WTC11 (cell line): ENCODE data around the gene LRRC10B. TPM values are rescaled to one million over a fixed set of nuclear protein-coding genes. Genes with fewer than 3 reads are reported as not detected.
A peak's percentile ranks its signal among the peaks of the same experiment; 100 is the strongest.

ENCODE experiments used
- ATAC-seq: fragments of 200-7000 bp; cut with Tn5 transposase; 2 replicates; pipeline ENCODE4 v1.10.0; 2021; ENCODE audit warnings: mild to moderate bottlenecking, moderate library complexity
- CTCF ChIA-PET: fragments of 300-600 bp; sonication (Branson Sonifier 250); formaldehyde crosslinking; loops from one replicate; lab custom pipeline; 2021; ENCODE audit warnings: antibody characterized with exemption; lab: Charles Lee
- POLR2A ChIA-PET: fragments of 350-600 bp; sonication (Branson Sonifier 250); formaldehyde crosslinking; loops from one replicate; lab custom pipeline; 2021; ENCODE audit warnings: antibody characterized with exemption; lab: Charles Lee
- DNase-seq: peaks from one replicate; pipeline ENCODE4 v3.0.0; 2021; ENCODE audit warnings: low spot score
- H3K27ac Mint-ChIP-seq: 2 replicates; pipeline ENCODE4 v1.8.0; 2021; ENCODE audit warnings: mixed read lengths
- H3K27me3 Mint-ChIP-seq: 2 replicates; pipeline ENCODE4 v1.8.0; 2021; ENCODE audit warnings: low read depth, mild to moderate bottlenecking, moderate library complexity, mixed read lengths
- H3K36me3 Mint-ChIP-seq: 2 replicates; pipeline ENCODE4 v1.8.0; 2021; ENCODE audit warnings: mixed read lengths
- H3K4me1 Mint-ChIP-seq: 2 replicates; pipeline ENCODE4 v1.8.0; 2022; ENCODE audit warnings: mixed read lengths
- H3K4me3 Mint-ChIP-seq: 2 replicates; pipeline ENCODE4 v1.8.0; 2021; ENCODE audit warnings: mild to moderate bottlenecking, moderate library complexity, mixed read lengths
- H3K9me3 Mint-ChIP-seq: 2 replicates; pipeline ENCODE4 v1.8.0; 2021; ENCODE audit warnings: mixed read lengths
- ATF6 ChIP-seq: sonication (generic); formaldehyde crosslinking; IDR thresholded peaks from 2 replicates; pipeline ENCODE4 v1.8.1; 2023; ENCODE audit warnings: mild to moderate bottlenecking, missing genetic modification reagents
- CREB1 ChIP-seq: sonication (generic); formaldehyde crosslinking; IDR thresholded peaks from 2 replicates; pipeline ENCODE4 v1.8.0; 2023; ENCODE audit warnings: mild to moderate bottlenecking, missing genetic modification reagents
- CREM ChIP-seq: sonication (generic); formaldehyde crosslinking; IDR thresholded peaks from 2 replicates; pipeline ENCODE4 v1.8.1; 2022; ENCODE audit warnings: mild to moderate bottlenecking, missing genetic modification reagents, moderate library complexity
- EMX1 ChIP-seq: fragments of 250-450 bp; sonication (Bioruptor Pico); IDR thresholded peaks from 2 replicates; pipeline ENCODE4 v1.8.0; 2021; ENCODE audit warnings: mild to moderate bottlenecking
- FOXK1 ChIP-seq: sonication (generic); formaldehyde crosslinking; IDR thresholded peaks from 2 replicates; pipeline ENCODE4 v1.8.0; 2022; ENCODE audit warnings: mild to moderate bottlenecking, moderate library complexity, missing genetic modification reagents
- JAZF1 ChIP-seq: fragments of 250-450 bp; sonication (Bioruptor Pico); IDR thresholded peaks from 2 replicates; pipeline ENCODE4 v1.9.0; 2021; ENCODE audit warnings: moderate library complexity, mild to moderate bottlenecking, inconsistent platforms
- NFE2L1 ChIP-seq: sonication (generic); formaldehyde crosslinking; IDR thresholded peaks from 2 replicates; pipeline ENCODE4 v1.8.1; 2023; ENCODE audit warnings: missing genetic modification reagents
- NR1H2 ChIP-seq: sonication (generic); formaldehyde crosslinking; IDR thresholded peaks from 2 replicates; pipeline ENCODE4 v1.9.0; 2021; ENCODE audit warnings: mild to moderate bottlenecking, moderate library complexity, missing genetic modification reagents
- PRDM15 ChIP-seq: sonication (generic); formaldehyde crosslinking; IDR thresholded peaks from 2 replicates; pipeline ENCODE4 v1.8.0; 2022; ENCODE audit warnings: missing genetic modification reagents
- PREB ChIP-seq: sonication (generic); formaldehyde crosslinking; IDR thresholded peaks from 2 replicates; pipeline ENCODE4 v1.8.1; 2022; ENCODE audit warnings: mild to moderate bottlenecking, missing genetic modification reagents, moderate library complexity, borderline replicate concordance
- PRRX2 ChIP-seq: fragments of 250-450 bp; sonication (Bioruptor Pico); IDR thresholded peaks from 2 replicates; pipeline ENCODE4 v1.8.0; 2021; ENCODE audit warnings: mild to moderate bottlenecking
- RELA ChIP-seq: sonication (generic); formaldehyde crosslinking; IDR thresholded peaks from 2 replicates; pipeline ENCODE4 v1.8.1; 2022; ENCODE audit warnings: missing genetic modification reagents, mild to moderate bottlenecking, borderline replicate concordance
- SMAD4 ChIP-seq: sonication (generic); formaldehyde crosslinking; IDR thresholded peaks from 2 replicates; pipeline ENCODE4 v1.8.0; 2022; ENCODE audit warnings: mild to moderate bottlenecking, missing genetic modification reagents
- TEAD4 ChIP-seq: sonication (generic); formaldehyde crosslinking; IDR thresholded peaks from 2 replicates; pipeline ENCODE4 v1.8.0; 2022; ENCODE audit warnings: mild to moderate bottlenecking, missing genetic modification reagents
- ZNF138 ChIP-seq: sonication (generic); formaldehyde crosslinking; conservative IDR thresholded peaks from 2 replicates; pipeline ENCODE4 v1.8.1; 2022; ENCODE audit warnings: mild to moderate bottlenecking, moderate library complexity, missing genetic modification reagents
- ZNF317 ChIP-seq: sonication (generic); formaldehyde crosslinking; IDR thresholded peaks from 2 replicates; pipeline ENCODE4 v1.8.1; 2023; ENCODE audit warnings: low read depth, mild to moderate bottlenecking, moderate library complexity, missing genetic modification reagents, borderline replicate concordance
- total RNA-seq: library from RNA; stranded (reverse); gene quantifications from 3 replicates; pipeline ENCODE4 v1.2.3, GENCODE V29; 2021
- TF ChIP-seq, protein P1 (sequence below): sonication (generic); formaldehyde crosslinking; IDR thresholded peaks from 2 replicates; pipeline ENCODE4 v1.8.1; 2022; ENCODE audit warnings: mild to moderate bottlenecking, moderate library complexity, missing genetic modification reagents
- TF ChIP-seq, protein P2 (sequence below): sonication (generic); formaldehyde crosslinking; IDR thresholded peaks from 2 replicates; pipeline ENCODE4 v1.8.1; 2023; ENCODE audit warnings: mild to moderate bottlenecking, missing genetic modification reagents
- TF ChIP-seq, protein P3 (sequence below): sonication (generic); formaldehyde crosslinking; IDR thresholded peaks from 2 replicates; pipeline ENCODE4 v1.8.1; 2022; ENCODE audit warnings: low read depth, missing genetic modification reagents, borderline replicate concordance

Gene LRRC10B
- total RNA-seq, 1 experiment from 2014 or later, result 1.5 TPM

DNA sequence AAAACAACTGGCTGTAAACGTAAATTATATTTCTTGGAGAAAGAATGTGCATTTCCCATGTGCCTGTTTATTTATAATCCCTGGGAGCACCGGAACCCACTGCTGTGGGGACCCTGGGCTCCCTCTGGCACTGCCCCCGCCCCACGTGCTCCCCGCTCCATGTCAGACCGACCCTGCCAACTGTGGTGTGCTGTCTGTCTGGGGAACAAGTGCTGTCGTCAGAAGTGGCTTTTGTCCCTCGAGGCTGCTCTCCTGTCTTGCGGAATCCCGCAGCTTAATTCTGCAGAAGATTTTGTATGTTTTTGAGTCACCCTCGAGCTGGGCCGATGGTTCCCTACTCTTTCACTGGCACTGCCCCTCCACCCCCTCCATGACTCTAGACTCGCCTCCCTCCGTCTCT, 2.4 kb downstream of the LRRC10B start (continued):
- TF ChIP-seq, protein P1, sequence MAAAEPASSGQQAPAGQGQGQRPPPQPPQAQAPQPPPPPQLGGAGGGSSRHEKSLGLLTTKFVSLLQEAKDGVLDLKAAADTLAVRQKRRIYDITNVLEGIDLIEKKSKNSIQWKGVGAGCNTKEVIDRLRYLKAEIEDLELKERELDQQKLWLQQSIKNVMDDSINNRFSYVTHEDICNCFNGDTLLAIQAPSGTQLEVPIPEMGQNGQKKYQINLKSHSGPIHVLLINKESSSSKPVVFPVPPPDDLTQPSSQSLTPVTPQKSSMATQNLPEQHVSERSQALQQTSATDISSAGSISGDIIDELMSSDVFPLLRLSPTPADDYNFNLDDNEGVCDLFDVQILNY (CRISPR knock-in tag), result no peak
- TF ChIP-seq TEAD4 (CRISPR knock-in tag) (no peak), JAZF1 (CRISPR knock-in tag) (no peak), ATF6 (CRISPR knock-in tag) (no peak)

- TF ChIP-seq JAZF1 (CRISPR knock-in tag) (no peak), NFE2L1 (CRISPR knock-in tag) (no peak), CREB1 (CRISPR knock-in tag) (no peak), ZNF138 (CRISPR knock-in tag) (no peak)
- H3K27ac Mint-ChIP-seq, result no peak overlapping the region
- ChIA-PET POLR2A (no interaction called here), CTCF (interaction anchor here (0.6 to 11.3 kb wide), 6 partner anchors 9 to 207 kb away, joined by 3 to 552 read pairs (median 4); a partner anchor contains a TSS)
- no peak for DNase-seq
- ATAC-seq, result no peak
- no peaks in the 10 kb centered on the region for H3K9me3 Mint-ChIP-seq
- no peak overlapping the region for H3K4me3 Mint-ChIP-seq
- H3K36me3 Mint-ChIP-seq, result no peaks in the 10 kb centered on the region
- H3K4me1 Mint-ChIP-seq, result peaks cover 55% of the 10 kb centered on the region
- peaks cover 49% of the 10 kb centered on the region for H3K27me3 Mint-ChIP-seq
Measured at GRCh38 chr11:61511383-61511782, 2.8 kb downstream of the LRRC10B start.

- POLR2A ChIA-PET, result no interaction called here
- peak; percentile 34; the same call in 1 of the 2 replicates for TF ChIP-seq PRDM15 (CRISPR knock-in tag)
- TF ChIP-seq, protein P2, sequence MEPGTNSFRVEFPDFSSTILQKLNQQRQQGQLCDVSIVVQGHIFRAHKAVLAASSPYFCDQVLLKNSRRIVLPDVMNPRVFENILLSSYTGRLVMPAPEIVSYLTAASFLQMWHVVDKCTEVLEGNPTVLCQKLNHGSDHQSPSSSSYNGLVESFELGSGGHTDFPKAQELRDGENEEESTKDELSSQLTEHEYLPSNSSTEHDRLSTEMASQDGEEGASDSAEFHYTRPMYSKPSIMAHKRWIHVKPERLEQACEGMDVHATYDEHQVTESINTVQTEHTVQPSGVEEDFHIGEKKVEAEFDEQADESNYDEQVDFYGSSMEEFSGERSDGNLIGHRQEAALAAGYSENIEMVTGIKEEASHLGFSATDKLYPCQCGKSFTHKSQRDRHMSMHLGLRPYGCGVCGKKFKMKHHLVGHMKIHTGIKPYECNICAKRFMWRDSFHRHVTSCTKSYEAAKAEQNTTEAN (CRISPR knock-in tag), result no peak
- H3K4me3 Mint-ChIP-seq, result no peak overlapping the region
Measured at GRCh38 chr11:61512435-61512834, 3.9 kb downstream of the LRRC10B start.

DNA sequence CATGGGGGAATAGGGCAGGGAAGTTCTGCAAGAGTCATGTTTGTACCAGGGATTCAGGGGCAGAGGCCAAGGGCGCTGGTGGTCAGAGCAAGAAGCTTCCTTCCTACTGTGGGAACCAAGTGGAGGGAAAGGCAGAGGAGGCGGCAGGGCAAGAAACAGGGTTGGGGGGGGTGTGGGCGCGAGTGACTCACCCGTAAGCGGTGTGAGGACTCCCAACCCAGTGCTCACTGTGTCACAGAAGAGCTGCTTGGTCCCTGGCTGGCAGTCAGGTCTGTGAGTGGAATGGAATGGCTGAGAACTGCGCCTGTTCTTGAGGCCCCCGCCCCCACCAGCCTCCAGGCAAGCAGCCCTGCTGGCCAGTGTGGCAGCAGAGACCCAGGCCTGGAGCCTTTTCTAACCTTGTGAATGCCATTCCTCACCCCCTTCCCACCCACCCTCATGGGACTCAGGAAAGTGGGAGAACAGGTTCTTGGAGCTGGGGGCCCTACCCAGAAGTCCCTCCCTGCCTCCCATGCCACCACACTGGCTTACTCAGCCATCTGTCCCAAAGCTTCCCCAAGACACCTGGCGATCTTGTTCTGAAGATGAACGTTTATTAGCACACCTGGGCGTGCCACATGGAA, 4.7 kb downstream of the LRRC10B start:
- Mint-ChIP-seq H3K4me1 (peaks cover 53% of the 10 kb centered on the region), H3K9me3 (no peaks in the 10 kb centered on the region), H3K27me3 (peaks cover 31% of the 10 kb centered on the region), H3K4me3 (no peak overlapping the region), H3K27ac (peak overlapping the region; percentile 78; the same call in 1 of the 2 replicates), H3K36me3 (no peaks in the 10 kb centered on the region)
- CTCF ChIA-PET, result interaction anchor here (0.7 to 12.5 kb wide), 15 partner anchors 11 to 197 kb away, joined by 3 to 552 read pairs (median 11); a partner anchor contains a TSS
- POLR2A ChIA-PET, result no interaction called here
- no peak for ATAC-seq
- DNase-seq, result no peak
- no peak for TF ChIP-seq PRRX2 (CRISPR knock-in tag)
- no peak for TF ChIP-seq TEAD4 (CRISPR knock-in tag)
- TF ChIP-seq, protein P3, sequence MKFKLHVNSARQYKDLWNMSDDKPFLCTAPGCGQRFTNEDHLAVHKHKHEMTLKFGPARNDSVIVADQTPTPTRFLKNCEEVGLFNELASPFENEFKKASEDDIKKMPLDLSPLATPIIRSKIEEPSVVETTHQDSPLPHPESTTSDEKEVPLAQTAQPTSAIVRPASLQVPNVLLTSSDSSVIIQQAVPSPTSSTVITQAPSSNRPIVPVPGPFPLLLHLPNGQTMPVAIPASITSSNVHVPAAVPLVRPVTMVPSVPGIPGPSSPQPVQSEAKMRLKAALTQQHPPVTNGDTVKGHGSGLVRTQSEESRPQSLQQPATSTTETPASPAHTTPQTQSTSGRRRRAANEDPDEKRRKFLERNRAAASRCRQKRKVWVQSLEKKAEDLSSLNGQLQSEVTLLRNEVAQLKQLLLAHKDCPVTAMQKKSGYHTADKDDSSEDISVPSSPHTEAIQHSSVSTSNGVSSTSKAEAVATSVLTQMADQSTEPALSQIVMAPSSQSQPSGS, result no peak
- no peak for TF ChIP-seq SMAD4 (CRISPR knock-in tag)
- TF ChIP-seq FOXK1, result no peak
- no peak for TF ChIP-seq RELA (CRISPR knock-in tag)
- TF ChIP-seq NR1H2 (CRISPR knock-in tag), result no peak
- TF ChIP-seq CREM (CRISPR knock-in tag), result no peak
- TF ChIP-seq EMX1 (CRISPR knock-in tag), result no peak
- TF ChIP-seq ZNF317, result no peak
- TF ChIP-seq PREB (CRISPR knock-in tag), result no peak

More at GRCh38 chr11:61512435-61512834, 3.9 kb downstream of the LRRC10B start:
- Mint-ChIP-seq H3K27ac (no peak overlapping the region), H3K9me3 (no peaks in the 10 kb centered on the region), H3K36me3 (no peaks in the 10 kb centered on the region), H3K27me3 (peaks cover 39% of the 10 kb centered on the region), H3K4me1 (peaks cover 59% of the 10 kb centered on the region)
- DNase-seq (no peak), ATAC-seq (no peak)
- CTCF ChIA-PET, result interaction anchor here (0.6 to 12.5 kb wide), 7 partner anchors 17 to 126 kb away, joined by 4 to 552 read pairs (median 18); a partner anchor contains a TSS
